Adipocyte (in vitro differentiated cells): ENCODE measurements around the gene IGF1R.
A peak's percentile ranks its signal among the peaks of the same experiment; 100 is the strongest.

Source experiments
- DNase-seq: peaks from one replicate; pipeline ENCODE4 v3.0.0-alpha.2; 2015; ENCODE audit warnings: low read depth
- H3K27me3 ChIP-seq: replicated peaks from 2 replicates; pipeline ENCODE4 v1.7.0; 2013; ENCODE audit warnings: mild to moderate bottlenecking, low read length, moderate library complexity; ENCODE audit not compliant: control insufficient read depth, insufficient read depth
- H3K36me3 ChIP-seq: 2 replicates; pipeline ENCODE4 v1.7.0; 2013; ENCODE audit warnings: low read length, mild to moderate bottlenecking, moderate library complexity; ENCODE audit not compliant: control insufficient read depth, insufficient read depth, severe bottlenecking
- H3K4me1 ChIP-seq: 2 replicates; pipeline ENCODE4 v1.7.0; 2013; ENCODE audit warnings: mild to moderate bottlenecking, low read length, moderate library complexity; ENCODE audit not compliant: control insufficient read depth, insufficient read depth
- H3K4me3 ChIP-seq: 2 replicates; pipeline ENCODE4 v1.7.0; 2013; ENCODE audit warnings: mild to moderate bottlenecking, low read length, moderate library complexity
- H3K9ac ChIP-seq: 2 replicates; pipeline ENCODE4 v1.7.0; 2013; ENCODE audit warnings: mild to moderate bottlenecking, low read length, moderate library complexity
- H3K9me3 ChIP-seq: 2 replicates; pipeline ENCODE4 v1.7.0; 2013; ENCODE audit warnings: mild to moderate bottlenecking, low read length, moderate library complexity; ENCODE audit not compliant: control insufficient read depth

The IGF1R gene

GRCh38 chr15:98720577-98721565 lies 72.5 kb downstream of the IGF1R start:
- Histone ChIP-seq H3K36me3 (no peaks in the 10 kb centered on the region), H3K27me3 (no peaks in the 10 kb centered on the region), H3K9ac (no peak overlapping the region), H3K4me3 (no peak overlapping the region), H3K9me3 (no peaks in the 10 kb centered on the region), H3K4me1 (peaks cover 20% of the 10 kb centered on the region)
- no peak for DNase-seq

GRCh38 chr15:98722209-98722608 lies 73.9 kb downstream of the IGF1R start:
- H3K4me1 ChIP-seq = peaks cover 25% of the 10 kb centered on the region
- no peak for DNase-seq

GRCh38 chr15:98722645-98723044 lies 74.3 kb downstream of the IGF1R start:
- no peaks in the 10 kb centered on the region for H3K36me3 ChIP-seq
- H3K27me3 ChIP-seq = no peaks in the 10 kb centered on the region
- H3K9me3 ChIP-seq = no peaks in the 10 kb centered on the region
- H3K4me1 ChIP-seq = peaks cover 28% of the 10 kb centered on the region
- no peak for DNase-seq
- no peak overlapping the region for H3K4me3 ChIP-seq
- H3K9ac ChIP-seq = no peak overlapping the region

More at GRCh38 chr15:98722209-98722608, 73.9 kb downstream of the IGF1R start:
- H3K36me3 ChIP-seq = no peaks in the 10 kb centered on the region
- no peaks in the 10 kb centered on the region for H3K27me3 ChIP-seq
- H3K4me3 ChIP-seq = no peak overlapping the region
- H3K9ac ChIP-seq = no peak overlapping the region
- H3K9me3 ChIP-seq = no peaks in the 10 kb centered on the region

- H3K36me3 ChIP-seq = no peaks in the 10 kb centered on the region
- H3K27me3 ChIP-seq = no peaks in the 10 kb centered on the region
- no peak overlapping the region for H3K4me3 ChIP-seq
- DNase-seq = peak; percentile 26
- peaks cover 33% of the 10 kb centered on the region for H3K4me1 ChIP-seq
- no peaks in the 10 kb centered on the region for H3K9me3 ChIP-seq
- H3K9ac ChIP-seq = no peak overlapping the region
Observed at GRCh38 chr15:98723195-98723594, 74.9 kb downstream of the IGF1R start.

GRCh38 chr15:98724048-98724447 lies 75.7 kb downstream of the IGF1R start:
- no peak for DNase-seq
- no peak overlapping the region for H3K4me3 ChIP-seq
- H3K36me3 ChIP-seq = no peaks in the 10 kb centered on the region
- H3K9me3 ChIP-seq = no peaks in the 10 kb centered on the region
- H3K9ac ChIP-seq = no peak overlapping the region
- H3K4me1 ChIP-seq = peaks cover 33% of the 10 kb centered on the region
- H3K27me3 ChIP-seq = no peaks in the 10 kb centered on the region

GRCh38 chr15:98724494-98724893 lies 76.2 kb downstream of the IGF1R start:
- no peak overlapping the region for H3K9ac ChIP-seq
- H3K4me1 ChIP-seq = peaks cover 33% of the 10 kb centered on the region
- H3K4me3 ChIP-seq = no peak overlapping the region
- no peaks in the 10 kb centered on the region for H3K9me3 ChIP-seq
- no peaks in the 10 kb centered on the region for H3K36me3 ChIP-seq
- no peaks in the 10 kb centered on the region for H3K27me3 ChIP-seq
- no peak for DNase-seq

- Histone ChIP-seq H3K36me3 (no peaks in the 10 kb centered on the region), H3K27me3 (no peaks in the 10 kb centered on the region), H3K9me3 (no peaks in the 10 kb centered on the region), H3K9ac (no peak overlapping the region), H3K4me1 (peaks cover 44% of the 10 kb centered on the region), H3K4me3 (no peak overlapping the region)
- no peak for DNase-seq
Observed at GRCh38 chr15:98725874-98726273, 77.5 kb downstream of the IGF1R start.

GRCh38 chr15:98727115-98728040 lies 79.0 kb downstream of the IGF1R start:
- H3K27me3 ChIP-seq = no peaks in the 10 kb centered on the region
- peak; percentile 98 for DNase-seq
- peak overlapping the region; percentile 81 for H3K9ac ChIP-seq
- H3K4me3 ChIP-seq = peak overlapping the region; percentile 49
- H3K9me3 ChIP-seq = no peaks in the 10 kb centered on the region
- H3K36me3 ChIP-seq = no peaks in the 10 kb centered on the region
- H3K4me1 ChIP-seq = peaks cover 52% of the 10 kb centered on the region

GRCh38 chr15:98728082-98728810 lies 79.9 kb downstream of the IGF1R start:
- Histone ChIP-seq H3K4me3 (peak overlapping the region; percentile 49), H3K27me3 (no peaks in the 10 kb centered on the region), H3K36me3 (no peaks in the 10 kb centered on the region), H3K4me1 (peaks cover 51% of the 10 kb centered on the region), H3K9ac (peak overlapping the region; percentile 81), H3K9me3 (no peaks in the 10 kb centered on the region)
- no peak for DNase-seq

GRCh38 chr15:98728811-98729160 lies 80.4 kb downstream of the IGF1R start:
- H3K4me1 ChIP-seq = peaks cover 48% of the 10 kb centered on the region
- H3K4me3 ChIP-seq = peak overlapping the region; percentile 49
- H3K36me3 ChIP-seq = no peaks in the 10 kb centered on the region
- DNase-seq = peak; percentile 26
- H3K9ac ChIP-seq = peak overlapping the region; percentile 81
- H3K9me3 ChIP-seq = no peaks in the 10 kb centered on the region
- H3K27me3 ChIP-seq = no peaks in the 10 kb centered on the region
